Smooth muscle cell (in vitro differentiated cells): ENCODE results near the gene SEZ6L2. TPM values are rescaled to one million over a fixed set of nuclear protein-coding genes. Genes with fewer than 3 reads are reported as not detected.

Experiments used
- DNase-seq: peaks from one replicate; lab custom pipeline; 2025; ENCODE audit not compliant: unreplicated experiment; lab: John Stamatoyannopoulos, UW
- H2AFZ ChIP-seq: fragments of 200-600 bp; sonication (generic); 2 replicates; pipeline ENCODE4 v1.6.0; 2016; ENCODE audit warnings: antibody characterized with exemption, low read depth, mild to moderate bottlenecking
- H3F3A ChIP-seq: fragments of 200-600 bp; sonication (generic); 2 replicates; pipeline ENCODE4 v1.6.0; 2017; ENCODE audit warnings: antibody characterized with exemption, low read depth
- H3K27ac ChIP-seq: fragments of 200-600 bp; sonication (generic); 2 replicates; pipeline ENCODE4 v1.5.1; 2016; ENCODE audit warnings: low read depth, mild to moderate bottlenecking
- H3K27me3 ChIP-seq: fragments of 200-600 bp; sonication (generic); 2 replicates; pipeline ENCODE4 v1.6.1; 2016; ENCODE audit warnings: low read depth, mild to moderate bottlenecking
- H3K36me3 ChIP-seq: fragments of 200-600 bp; sonication (generic); 2 replicates; pipeline ENCODE4 v1.5.1; 2016; ENCODE audit warnings: low read depth
- H3K4me1 ChIP-seq: fragments of 200-600 bp; sonication (generic); 2 replicates; pipeline ENCODE4 v1.5.1; 2016; ENCODE audit warnings: low read depth
- H3K4me2 ChIP-seq: fragments of 200-600 bp; sonication (generic); 2 replicates; pipeline ENCODE4 v1.6.0; 2016; ENCODE audit warnings: mild to moderate bottlenecking
- H3K4me3 ChIP-seq: fragments of 200-600 bp; sonication (generic); 2 replicates; pipeline ENCODE4 v1.5.1; 2016; ENCODE audit warnings: mild to moderate bottlenecking
- H3K79me2 ChIP-seq: fragments of 200-600 bp; sonication (generic); 2 replicates; pipeline ENCODE4 v1.6.0; 2016; ENCODE audit warnings: low read depth, mild to moderate bottlenecking
- H3K9ac ChIP-seq: fragments of 200-600 bp; sonication (generic); 2 replicates; pipeline ENCODE4 v1.6.0; 2016; ENCODE audit warnings: low read depth
- H3K9me3 ChIP-seq: fragments of 200-600 bp; sonication (generic); replicated peaks from 2 replicates; pipeline ENCODE4 v1.5.1; 2016; ENCODE audit warnings: low read depth
- H4K20me1 ChIP-seq: fragments of 200-600 bp; sonication (generic); 2 replicates; pipeline ENCODE4 v1.6.0; 2016; ENCODE audit warnings: low read depth
- CTCF ChIP-seq: fragments of 200-600 bp; sonication (generic); IDR thresholded peaks from 2 replicates; pipeline ENCODE4 v1.5.1; 2017; ENCODE audit warnings: borderline replicate concordance, mild to moderate bottlenecking, antibody characterized with exemption; ENCODE audit not compliant: insufficient read depth, poor library complexity, severe bottlenecking
- WGBS: methylation state at CpG from one replicate; pipeline ENCODE4 v1.1.7; 2016; ENCODE audit warnings: low lambda C conversion rate; 5-methylcytosine and 5-hydroxymethylcytosine counted together
- polyA plus RNA-seq: library from polyadenylated mRNA; unstranded; fragments of >200 nt; fragmentation: Nextera tagmentation; extraction: Ambion mirVana; gene quantifications from 2 replicates; pipeline ENCODE4 v1.2.1, GENCODE V29; 2016
- total RNA-seq: library from RNA; depleted of rRNA; stranded (reverse); fragments of >200 nt; gene quantifications from 2 replicates; pipeline ENCODE4 v1.2.3, GENCODE V29; 2014

The SEZ6L2 gene
- total and polyA plus RNA-seq, 2 experiments from 2014 or later: 46.1 to 178 TPM

GRCh38 chr16:29831490-29831889, 67.9 kb downstream of the SEZ6L2 start:
- Histone ChIP-seq H3K4me2 (no peak overlapping the region), H3F3A (no peaks in the 10 kb centered on the region), H3K79me2 (peaks cover 16% of the 10 kb centered on the region), H2AFZ (no peak overlapping the region), H3K36me3 (no peaks in the 10 kb centered on the region), H3K27me3 (no peaks in the 10 kb centered on the region), H3K9ac (no peak overlapping the region), H3K27ac (no peak overlapping the region), H3K4me3 (no peak overlapping the region), H3K4me1 (no peaks in the 10 kb centered on the region), H3K9me3 (no peaks in the 10 kb centered on the region), H4K20me1 (peaks cover 49% of the 10 kb centered on the region)
- no peak for DNase-seq
- TF ChIP-seq CTCF: no peak
- 90% methylated on average over 2 of the region's 2 CpGs for WGBS

- peaks cover 56% of the 10 kb centered on the region for H4K20me1 ChIP-seq
- H3K27me3 ChIP-seq: no peaks in the 10 kb centered on the region
- no peak overlapping the region for H3K4me3 ChIP-seq
- H3K79me2 ChIP-seq: peaks cover 22% of the 10 kb centered on the region
- H3K9me3 ChIP-seq: no peaks in the 10 kb centered on the region
- peaks cover 2% of the 10 kb centered on the region for H3K4me1 ChIP-seq
- WGBS: 93% methylated on average over 11 of the region's 11 CpGs
- no peaks in the 10 kb centered on the region for H3F3A ChIP-seq
- H3K9ac ChIP-seq: no peak overlapping the region
- no peak overlapping the region for H3K4me2 ChIP-seq
- no peak overlapping the region for H2AFZ ChIP-seq
- no peak for TF ChIP-seq CTCF
- DNase-seq: no peak
- H3K36me3 ChIP-seq: no peaks in the 10 kb centered on the region
- no peak overlapping the region for H3K27ac ChIP-seq
These were observed 68.6 kb downstream of the SEZ6L2 start for GRCh38 chr16:29830774-29831173.

GRCh38 chr16:29826342-29826695, 73.0 kb downstream of the SEZ6L2 start:
- WGBS: 97% methylated on average over 8 of the region's 8 CpGs

More at GRCh38 chr16:29826342-29826695, 73.0 kb downstream of the SEZ6L2 start:
- H3K27ac ChIP-seq: peak overlapping the region; percentile 86
- peaks cover 44% of the 10 kb centered on the region for H3K79me2 ChIP-seq
- H3K36me3 ChIP-seq: no peaks in the 10 kb centered on the region
- no peak overlapping the region for H3K9ac ChIP-seq
- peaks cover 72% of the 10 kb centered on the region for H4K20me1 ChIP-seq
- peaks cover 16% of the 10 kb centered on the region for H3F3A ChIP-seq
- no peak overlapping the region for H3K4me2 ChIP-seq
- H3K9me3 ChIP-seq: no peaks in the 10 kb centered on the region
- H3K4me3 ChIP-seq: no peak overlapping the region
- H3K27me3 ChIP-seq: no peaks in the 10 kb centered on the region
- H3K4me1 ChIP-seq: peaks cover 24% of the 10 kb centered on the region
- no peak for DNase-seq
- TF ChIP-seq CTCF: no peak
- H2AFZ ChIP-seq: no peak overlapping the region
